ENCODE measurements around the gene ZCCHC2. TPM values are rescaled to one million over a fixed set of nuclear protein-coding genes. Genes with fewer than 3 reads are reported as not detected.

The ZCCHC2 gene
- total and polyA plus RNA-seq, 2 of the 8 experiments (the other 6 are each of a cell fraction or from before 2014, with no cell fraction given) = 13.5 to 18.6 TPM

- Histone ChIP-seq H4K5ac (ENCODE audit: insufficient read length, low read depth, low read length) (no peak overlapping the region), H2BK15ac (ENCODE audit: low read length) (no peak overlapping the region), H3K18ac (ENCODE audit: extremely low read depth, low read length) (no peak overlapping the region), H3K79me2 (ENCODE audit: control insufficient read depth in 1 of 2, insufficient read depth in 2 of 2, low read length in 2 of 2) (no peaks in the 10 kb centered on the region), H3K23ac (ENCODE audit: insufficient read length) (no peak overlapping the region), H2BK120ac (replicated peaks; ENCODE audit: low read depth, low read length) (no peak overlapping the region), H2BK5ac (ENCODE audit: low read depth, low read length) (no peak overlapping the region), H3K4me3 (ENCODE audit: extremely low read depth in 1 of 4, insufficient read depth in 2 of 4, low read depth in 3 of 4, low read length in 4 of 4) (no peak overlapping the region), H2AFZ (ENCODE audit: low read length) (no peak overlapping the region), H3K9ac (replicated peaks in 1 of 4; ENCODE audit: extremely low read depth in 1 of 4, low read depth in 3 of 4, low read length in 3 of 4) (no peak overlapping the region), H3K4me1 (replicated peaks in 1 of 4; ENCODE audit: control insufficient read depth in 3 of 4, insufficient read depth in 4 of 4, low read length in 3 of 4) (no peaks in the 10 kb centered on the region), H2BK20ac (ENCODE audit: low read length) (no peak overlapping the region), H3K27me3 (replicated peaks in 1 of 4; ENCODE audit: control insufficient read depth in 3 of 4, extremely low read depth in 1 of 4, insufficient read depth in 3 of 4, low read length in 3 of 4) (no peaks in the 10 kb centered on the region), H3K79me1 (ENCODE audit: low read depth, low read length) (no peaks in the 10 kb centered on the region; the same call in 1 of the 2 replicates), H4K20me1 (replicated peaks in 1 of 2; ENCODE audit: control insufficient read depth in 1 of 2, insufficient read depth in 2 of 2, low read length in 2 of 2) (no peaks in the 10 kb centered on the region), H4K8ac (ENCODE audit: extremely low read depth, insufficient read depth, low read length) (no peak overlapping the region), H4K91ac (replicated peaks; ENCODE audit: insufficient read length, low read length) (no peak overlapping the region), H3K14ac (ENCODE audit: insufficient read length) (no peak overlapping the region), H3K4ac (replicated peaks; ENCODE audit: insufficient read length, low read depth, low read length) (no peak overlapping the region), H3K9me3 (ENCODE audit: insufficient read depth in 2 of 2, low read depth in 1 of 2, low read length in 1 of 2) (0 out of 4 replicates have a peak, but pooled peaks cover 0 to 3% of the 10 kb centered on the region in 2 experiments), H3K4me2 (ENCODE audit: insufficient read depth in 1 of 2, low read depth in 2 of 2, low read length in 2 of 2) (no peak overlapping the region), H3K36me3 (ENCODE audit: control insufficient read depth in 2 of 4, insufficient read depth in 4 of 4, low read length in 3 of 4) (peaks cover 0 to 31% (median 9%) of the 10 kb centered on the region in 4 experiments; a peak in 5 of 8 replicates), H2AK5ac (ENCODE audit: low read depth, low read length) (no peak overlapping the region), H3K23me2 (ENCODE audit: low read depth, low read length) (no peaks in the 10 kb centered on the region), H2BK12ac (ENCODE audit: low read depth, low read length) (no peak overlapping the region), H3K56ac (replicated peaks; ENCODE audit: insufficient read length, low read depth, low read length) (no peak overlapping the region), H3K27ac (ENCODE audit: low read depth, low read length) (no peak overlapping the region)
- POLR2A ChIA-PET (ENCODE audit: partially characterized antibody) = interaction anchor here (0.6 kb wide), 1 partner anchor 37 kb away, joined by 5 read pairs; no protein-coding TSS in a partner anchor
- TF ChIP-seq BACH1 (IDR thresholded peaks at IDR 0.05; ENCODE audit: low read length) (no peak), ZNF274 (IDR thresholded peaks at IDR 0.05; ENCODE audit: borderline replicate concordance, extremely low read depth, low read length) (no peak), JUND (IDR thresholded peaks at IDR 0.05; ENCODE audit: low read length) (no peak), TCF12 (IDR thresholded peaks at IDR 0.05; ENCODE audit: low read depth, low read length) (no peak), SP4 (IDR thresholded peaks at IDR 0.05; ENCODE audit: low read length) (no peak), SRF (IDR thresholded peaks at IDR 0.05; ENCODE audit: low read depth, low read length) (no peak), RBBP5 (IDR thresholded peaks at IDR 0.05; ENCODE audit: borderline replicate concordance, low read depth, low read length) (no peak), FOSL1 (IDR thresholded peaks at IDR 0.05; ENCODE audit: insufficient read depth, low read depth, low read length) (no peak), SP1 (IDR thresholded peaks at IDR 0.05; ENCODE audit: low read depth, low read length) (no peak), NRF1 (IDR thresholded peaks at IDR 0.05; ENCODE audit: low read depth, low read length) (no peak), EZH2 (IDR thresholded peaks at IDR 0.05; ENCODE audit: low read depth, low read length, severe bottlenecking) (no peak), TBP (IDR thresholded peaks at IDR 0.05; ENCODE audit: low read depth, low read length) (no peak), CEBPB (IDR thresholded peaks at IDR 0.05; ENCODE audit: low read depth, low read length) (no peak)
- no peak for DNase-seq (ENCODE audit: low read depth in 1 of 2, low spot score in 2 of 2)
- CTCF ChIA-PET (ENCODE audit: partially characterized antibody) = interaction anchor here (1.2 to 2.8 kb wide), 5 partner anchors 13 to 247 kb away, joined by 3 to 13 read pairs (median 10); no protein-coding TSS in a partner anchor
- FAIRE-seq = no peak
- 76% methylated on average over 4 of the region's 4 CpGs; no CpG with 5 or more reads in 1 of the 2 experiments for WGBS, 2 experiments (ENCODE audit: extremely low coverage in 1 of 2, insufficient coverage in 1 of 2, insufficient read length in 1 of 2, insufficient replicate concordance in 2 of 2, low coverage in 1 of 2, low lambda C conversion rate in 2 of 2, missing lambda C conversion rate in 1 of 2)
Observed at GRCh38 chr18:62571037-62571436, 48.2 kb downstream of the ZCCHC2 start.
